DOHH2 (cell line): ENCODE measurements around the gene PLXNA2.

Experiments
- CTCF ChIP-seq: fragments of 200-600 bp; sonication (generic); IDR thresholded peaks from one replicate; pipeline ENCODE4 v1.5.1; 2014; ENCODE audit warnings: antibody characterized with exemption, mild to moderate bottlenecking, low read depth, low read length; ENCODE audit not compliant: poor library complexity, severe bottlenecking
- EZH2phosphoT487 ChIP-seq: fragments of 200-600 bp; sonication (generic); IDR thresholded peaks from 2 replicates; pipeline ENCODE4 v1.6.1; 2017; ENCODE audit warnings: borderline replicate concordance, mild to moderate bottlenecking, antibody characterized with exemption, low read length, moderate library complexity, mixed read lengths

GRCh38 chr1:208234721-208235120 lies 9.5 kb downstream of the PLXNA2 start:
- TF ChIP-seq CTCF (no peak), EZH2phosphoT487 (no peak)
